ENCODE data around the gene FOXP1. TPM values are rescaled to one million over a fixed set of nuclear protein-coding genes. Genes with fewer than 3 reads are reported as not detected.
A peak's percentile ranks its signal among the peaks of the same experiment; 100 is the strongest.

FOXP1 gene
- total and polyA plus RNA-seq, 2 of the 13 experiments (the other 11 are each of a cell fraction or from before 2014, with no cell fraction given): 40.4 to 59.0 TPM

DNA sequence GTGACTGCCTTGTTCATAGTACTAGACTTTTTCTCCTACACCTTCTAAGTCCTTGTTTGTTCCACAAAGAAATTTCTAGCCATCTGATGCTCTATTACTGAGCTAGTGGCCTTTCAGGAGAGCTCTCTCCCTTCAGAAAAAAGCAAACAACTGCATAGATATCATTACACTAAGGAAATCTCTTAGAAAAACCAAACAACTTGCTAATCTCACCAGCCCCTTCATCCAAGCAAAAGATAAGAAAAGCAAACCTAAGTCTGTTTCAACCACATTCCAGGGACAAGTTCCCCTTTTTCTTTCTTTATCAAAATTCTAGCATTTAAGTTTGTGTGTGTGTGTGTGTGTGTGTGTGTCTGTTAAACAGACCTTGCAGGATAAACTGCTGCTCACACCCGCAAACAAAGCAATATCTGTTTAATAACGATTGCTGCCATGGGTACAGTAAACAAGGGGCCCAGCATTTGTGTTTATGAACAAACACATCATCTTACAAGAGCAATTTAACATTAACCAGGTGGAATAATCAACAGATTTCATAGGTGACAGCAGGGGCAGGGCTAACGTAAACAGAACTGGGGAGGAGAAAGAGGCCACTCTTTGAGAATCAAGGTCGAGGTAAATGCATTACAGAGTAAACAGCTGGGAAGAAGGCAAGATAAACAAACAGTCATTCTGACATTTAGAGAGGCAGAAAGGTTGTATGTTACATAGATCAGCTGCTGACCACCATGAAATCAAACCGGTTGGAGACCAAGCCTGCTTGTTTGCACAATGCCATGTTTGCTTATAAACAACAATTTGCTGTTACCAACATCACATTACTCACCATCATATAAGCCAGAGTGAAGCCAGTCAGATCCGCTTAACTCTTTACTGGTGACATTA is 375.1 kb downstream of the FOXP1 start (continued):
- TF ChIP-seq ZBTB49 (CRISPR knock-in tag; IDR thresholded peaks at IDR 0.05; ENCODE audit: borderline replicate concordance): no peak
- no peak for TF ChIP-seq NFE2L1 (CRISPR knock-in tag; IDR thresholded peaks at IDR 0.05; ENCODE audit: borderline replicate concordance)
- peak; percentile 87 for TF ChIP-seq ASH2L (IDR thresholded peaks at IDR 0.05; ENCODE audit: insufficient read length, low read depth, low read length)
- TF ChIP-seq KDM4B (CRISPR knock-in tag; IDR thresholded peaks at IDR 0.05): no peak
- TF ChIP-seq MAZ (IDR thresholded peaks at IDR 0.05; ENCODE audit: borderline replicate concordance, low read depth, low read length): peak; percentile 15; the same call in 1 of the 2 replicates
- 0 out of 2 replicates have a peak, but pooled peaks have one; percentile 72 for TF ChIP-seq MAZ (CRISPR knock-in tag; IDR thresholded peaks at IDR 0.05; ENCODE audit: low read depth)
- peak; percentile 82 for TF ChIP-seq ATF1 (CRISPR knock-in tag; IDR thresholded peaks at IDR 0.05)
- TF ChIP-seq, protein P1, sequence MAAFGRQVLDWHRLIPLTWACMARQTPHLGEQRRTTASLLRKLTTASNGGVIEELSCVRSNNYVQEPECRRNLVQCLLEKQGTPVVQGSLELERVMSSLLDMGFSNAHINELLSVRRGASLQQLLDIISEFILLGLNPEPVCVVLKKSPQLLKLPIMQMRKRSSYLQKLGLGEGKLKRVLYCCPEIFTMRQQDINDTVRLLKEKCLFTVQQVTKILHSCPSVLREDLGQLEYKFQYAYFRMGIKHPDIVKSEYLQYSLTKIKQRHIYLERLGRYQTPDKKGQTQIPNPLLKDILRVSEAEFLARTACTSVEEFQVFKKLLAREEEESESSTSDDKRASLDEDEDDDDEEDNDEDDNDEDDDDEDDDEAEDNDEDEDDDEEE (CRISPR knock-in tag; IDR thresholded peaks at IDR 0.05): no peak
- peak; percentile 86 for TF ChIP-seq ZNF781 (CRISPR knock-in tag; IDR thresholded peaks at IDR 0.05; ENCODE audit: borderline replicate concordance, not compliant biosample characterization)
- TF ChIP-seq HDAC2 (CRISPR knock-in tag; IDR thresholded peaks at IDR 0.05): peak; percentile 86
- TF ChIP-seq NFIC (IDR thresholded peaks at IDR 0.05; ENCODE audit: low read length): peak; percentile 99
- TF ChIP-seq, protein P2, sequence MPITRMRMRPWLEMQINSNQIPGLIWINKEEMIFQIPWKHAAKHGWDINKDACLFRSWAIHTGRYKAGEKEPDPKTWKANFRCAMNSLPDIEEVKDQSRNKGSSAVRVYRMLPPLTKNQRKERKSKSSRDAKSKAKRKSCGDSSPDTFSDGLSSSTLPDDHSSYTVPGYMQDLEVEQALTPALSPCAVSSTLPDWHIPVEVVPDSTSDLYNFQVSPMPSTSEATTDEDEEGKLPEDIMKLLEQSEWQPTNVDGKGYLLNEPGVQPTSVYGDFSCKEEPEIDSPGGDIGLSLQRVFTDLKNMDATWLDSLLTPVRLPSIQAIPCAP (CRISPR knock-in tag; IDR thresholded peaks at IDR 0.05; ENCODE audit: low read depth): peak; percentile 25; the same call in 1 of the 2 replicates
- TF ChIP-seq, protein P3, sequence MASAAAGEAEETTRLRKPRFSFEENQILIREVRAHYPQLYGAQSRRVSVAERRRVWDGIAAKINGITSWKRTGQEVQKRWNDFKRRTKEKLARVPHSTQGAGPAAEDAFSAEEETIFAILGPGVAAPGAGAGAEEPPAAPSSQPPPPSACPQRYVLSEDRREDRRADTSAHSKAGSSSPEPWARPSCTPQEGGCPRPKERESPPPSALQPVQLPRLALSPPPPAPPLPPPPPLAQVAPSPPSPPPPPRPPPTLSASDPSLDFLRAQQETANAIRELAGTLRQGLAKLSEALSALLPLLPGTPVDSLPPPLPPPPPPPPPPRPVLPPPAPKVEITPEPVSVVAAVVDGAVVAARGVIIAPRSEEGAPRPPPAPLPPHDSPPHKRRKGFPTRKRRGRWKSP (CRISPR knock-in tag; IDR thresholded peaks at IDR 0.05): peak; percentile 92; the same call in 1 of the 2 replicates
- TF ChIP-seq, protein P4, sequence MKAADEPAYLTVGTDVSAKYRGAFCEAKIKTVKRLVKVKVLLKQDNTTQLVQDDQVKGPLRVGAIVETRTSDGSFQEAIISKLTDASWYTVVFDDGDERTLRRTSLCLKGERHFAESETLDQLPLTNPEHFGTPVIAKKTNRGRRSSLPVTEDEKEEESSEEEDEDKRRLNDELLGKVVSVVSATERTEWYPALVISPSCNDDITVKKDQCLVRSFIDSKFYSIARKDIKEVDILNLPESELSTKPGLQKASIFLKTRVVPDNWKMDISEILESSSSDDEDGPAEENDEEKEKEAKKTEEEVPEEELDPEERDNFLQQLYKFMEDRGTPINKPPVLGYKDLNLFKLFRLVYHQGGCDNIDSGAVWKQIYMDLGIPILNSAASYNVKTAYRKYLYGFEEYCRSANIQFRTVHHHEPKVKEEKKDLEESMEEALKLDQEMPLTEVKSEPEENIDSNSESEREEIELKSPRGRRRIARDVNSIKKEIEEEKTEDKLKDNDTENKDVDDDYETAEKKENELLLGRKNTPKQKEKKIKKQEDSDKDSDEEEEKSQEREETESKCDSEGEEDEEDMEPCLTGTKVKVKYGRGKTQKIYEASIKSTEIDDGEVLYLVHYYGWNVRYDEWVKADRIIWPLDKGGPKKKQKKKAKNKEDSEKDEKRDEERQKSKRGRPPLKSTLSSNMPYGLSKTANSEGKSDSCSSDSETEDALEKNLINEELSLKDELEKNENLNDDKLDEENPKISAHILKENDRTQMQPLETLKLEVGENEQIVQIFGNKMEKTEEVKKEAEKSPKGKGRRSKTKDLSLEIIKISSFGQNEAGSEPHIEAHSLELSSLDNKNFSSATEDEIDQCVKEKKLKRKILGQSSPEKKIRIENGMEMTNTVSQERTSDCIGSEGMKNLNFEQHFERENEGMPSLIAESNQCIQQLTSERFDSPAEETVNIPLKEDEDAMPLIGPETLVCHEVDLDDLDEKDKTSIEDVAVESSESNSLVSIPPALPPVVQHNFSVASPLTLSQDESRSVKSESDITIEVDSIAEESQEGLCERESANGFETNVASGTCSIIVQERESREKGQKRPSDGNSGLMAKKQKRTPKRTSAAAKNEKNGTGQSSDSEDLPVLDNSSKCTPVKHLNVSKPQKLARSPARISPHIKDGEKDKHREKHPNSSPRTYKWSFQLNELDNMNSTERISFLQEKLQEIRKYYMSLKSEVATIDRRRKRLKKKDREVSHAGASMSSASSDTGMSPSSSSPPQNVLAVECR (CRISPR knock-in tag; IDR thresholded peaks at IDR 0.05; ENCODE audit: borderline replicate concordance): peak; percentile 67; the same call in 1 of the 2 replicates
- TF ChIP-seq DR1 (CRISPR knock-in tag; IDR thresholded peaks at IDR 0.05): no peak
- peak; percentile 24 for TF ChIP-seq CCAR2 (optimal IDR thresholded peaks at IDR 0.05; ENCODE audit: low read depth, low read length)
- TF ChIP-seq NCOA1 (CRISPR knock-in tag; IDR thresholded peaks at IDR 0.05): peak; percentile 83; the same call in 1 of the 2 replicates
- no peak for TF ChIP-seq ZNF530 (CRISPR knock-in tag; IDR thresholded peaks at IDR 0.05; ENCODE audit: low read depth)
